ENCODE results near the gene AFDN. TPM values are rescaled to one million over a fixed set of nuclear protein-coding genes. Genes with fewer than 3 reads are reported as not detected.

AFDN gene
- total and polyA plus RNA-seq, 2 of the 8 experiments (the other 6 are each of a cell fraction or from before 2014, with no cell fraction given), result 53.4 to 192 TPM

DNA sequence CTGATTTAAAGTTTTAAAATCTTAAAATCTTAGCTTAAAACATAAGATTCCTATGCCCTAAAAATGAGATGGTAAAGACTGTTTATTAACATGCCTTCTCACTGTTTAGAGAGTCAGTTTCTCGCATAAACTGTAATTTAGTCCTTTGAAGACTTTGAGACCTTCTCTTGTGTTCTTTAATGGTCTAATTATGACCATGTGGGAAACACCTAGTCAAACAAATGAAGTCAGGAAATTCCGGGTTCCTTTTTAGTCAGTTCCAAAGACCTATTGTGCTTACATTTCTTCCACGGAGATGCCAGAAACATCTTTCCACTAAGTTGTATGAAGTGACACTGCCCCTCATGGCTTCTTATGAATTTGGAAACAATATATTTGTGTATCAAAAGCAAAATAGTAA lies 106.6 kb downstream of the AFDN start (continued):
- no peak for TF ChIP-seq RNF2 (IDR thresholded peaks at IDR 0.05; ENCODE audit: borderline replicate concordance, low read depth, low read length, missing control alignments, poor library complexity, severe bottlenecking)
- no peak for TF ChIP-seq POU5F1 (IDR thresholded peaks at IDR 0.05; ENCODE audit: low read depth, low read length)
- no peak for TF ChIP-seq SIRT6 (IDR thresholded peaks at IDR 0.05; ENCODE audit: low read length)
- no peak for TF ChIP-seq CHD2 (IDR thresholded peaks at IDR 0.05; ENCODE audit: low read length)
- TF ChIP-seq, protein P1, sequence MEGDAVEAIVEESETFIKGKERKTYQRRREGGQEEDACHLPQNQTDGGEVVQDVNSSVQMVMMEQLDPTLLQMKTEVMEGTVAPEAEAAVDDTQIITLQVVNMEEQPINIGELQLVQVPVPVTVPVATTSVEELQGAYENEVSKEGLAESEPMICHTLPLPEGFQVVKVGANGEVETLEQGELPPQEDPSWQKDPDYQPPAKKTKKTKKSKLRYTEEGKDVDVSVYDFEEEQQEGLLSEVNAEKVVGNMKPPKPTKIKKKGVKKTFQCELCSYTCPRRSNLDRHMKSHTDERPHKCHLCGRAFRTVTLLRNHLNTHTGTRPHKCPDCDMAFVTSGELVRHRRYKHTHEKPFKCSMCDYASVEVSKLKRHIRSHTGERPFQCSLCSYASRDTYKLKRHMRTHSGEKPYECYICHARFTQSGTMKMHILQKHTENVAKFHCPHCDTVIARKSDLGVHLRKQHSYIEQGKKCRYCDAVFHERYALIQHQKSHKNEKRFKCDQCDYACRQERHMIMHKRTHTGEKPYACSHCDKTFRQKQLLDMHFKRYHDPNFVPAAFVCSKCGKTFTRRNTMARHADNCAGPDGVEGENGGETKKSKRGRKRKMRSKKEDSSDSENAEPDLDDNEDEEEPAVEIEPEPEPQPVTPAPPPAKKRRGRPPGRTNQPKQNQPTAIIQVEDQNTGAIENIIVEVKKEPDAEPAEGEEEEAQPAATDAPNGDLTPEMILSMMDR (IDR thresholded peaks at IDR 0.05; ENCODE audit: control extremely low read depth in 1 of 3, insufficient read depth in 1 of 3, low read depth in 1 of 3, low read length in 3 of 3), result no peak
- TF ChIP-seq RFX5 (IDR thresholded peaks at IDR 0.05; ENCODE audit: borderline replicate concordance, low read depth, low read length), result no peak
- TF ChIP-seq BRCA1 (IDR thresholded peaks at IDR 0.05; ENCODE audit: low read depth, low read length), result no peak

Measured in H1 (cell line).